Upper lobe of right lung (tissue), 1 donor: Measurements from ENCODE around the gene SLC51B. TPM values are rescaled to one million over a fixed set of nuclear protein-coding genes. Genes with fewer than 3 reads are reported as not detected.
A peak's percentile ranks its signal among the peaks of the same experiment; 100 is the strongest.
"Not testable (repeated sequence)": the region's sequence is repeated elsewhere in the genome, so short reads cannot be mapped to it uniquely, and the experiment has no call there.

Source experiments
- ATAC-seq: fragments of 200-7000 bp; cut with Tn5 transposase; one replicate; pipeline ENCODE4 v1.9.1; 2020; ENCODE audit warnings: mild to moderate bottlenecking, moderate library complexity
- DNase-seq: peaks from one replicate; pipeline ENCODE4 v3.0.0-alpha.2; 2020
- H3K27ac ChIP-seq: fragments of 200-600 bp; one replicate; pipeline ENCODE4 v1.8.0; 2022
- H3K27me3 ChIP-seq: fragments of 200-600 bp; one replicate; pipeline ENCODE4 v1.8.0; 2022; ENCODE audit warnings: mild to moderate bottlenecking
- H3K36me3 ChIP-seq: fragments of 200-600 bp; one replicate; pipeline ENCODE4 v1.8.0; 2022
- H3K4me1 ChIP-seq: fragments of 200-600 bp; one replicate; pipeline ENCODE4 v1.8.0; 2022
- H3K4me3 ChIP-seq: fragments of 200-600 bp; one replicate; pipeline ENCODE4 v1.8.0; 2022; ENCODE audit warnings: mild to moderate bottlenecking
- H3K9me3 ChIP-seq: fragments of 200-600 bp; one replicate; pipeline ENCODE4 v1.8.0; 2022
- CTCF ChIP-seq: fragments of 200-600 bp; IDR thresholded peaks from one replicate; pipeline ENCODE4 v1.8.0; 2022; ENCODE audit warnings: antibody characterized with exemption
- intact Hi-C: fragments of 100-400 bp; cut with DNase I; formaldehyde crosslinking; loops from one replicate; pipeline ENCODE4 v1.11.0; 2022
- total RNA-seq: library from RNA; stranded (reverse); fragmentation: NEBNext Ultra II Directional; extraction: Animal tissue kit (Norgen Biotek cat#: 25700); gene quantifications from one replicate; pipeline ENCODE4 v1.2.1, GENCODE V29; 2021
- donor health status: DM: no; HTN: yes; CAD: no; lungs with severe emphysema.

Gene SLC51B
- total RNA-seq, 1 donor from 2014 or later, result 3.8 TPM

- DNase-seq (no peak), ATAC-seq (no peak)
- no peak for TF ChIP-seq CTCF
- Histone ChIP-seq H3K27ac (no peak overlapping the region), H3K4me1 (peaks cover 20% of the 10 kb centered on the region), H3K36me3 (no peaks in the 10 kb centered on the region), H3K4me3 (no peak overlapping the region), H3K9me3 (no peaks in the 10 kb centered on the region), H3K27me3 (no peaks in the 10 kb centered on the region)
- intact Hi-C loops, result no loop called here
These were observed 2.3 kb upstream of the SLC51B start for GRCh38 chr15:65042776-65043327.

DNA sequence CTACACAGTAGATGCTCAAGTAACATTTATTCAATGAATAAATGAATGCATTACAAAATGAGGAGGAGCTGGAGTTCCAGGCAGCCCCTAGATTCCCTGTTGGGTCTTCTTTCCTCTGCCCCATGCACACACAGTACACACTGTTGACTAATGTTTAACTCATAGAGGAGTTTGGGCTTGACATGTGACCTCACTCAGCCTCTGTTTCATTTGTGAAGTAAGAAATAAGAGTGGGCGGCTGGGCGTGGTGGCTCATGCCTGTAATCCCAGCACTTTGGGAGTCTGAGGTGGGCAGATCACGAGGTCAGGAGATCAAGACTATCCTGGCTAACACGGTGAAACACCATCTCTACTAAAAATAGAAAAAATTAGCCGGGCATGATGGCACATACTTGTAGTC is 969 bp upstream of the SLC51B start:
- H3K4me1 ChIP-seq, result peaks cover 21% of the 10 kb centered on the region
- H3K4me3 ChIP-seq, H3K27me3 ChIP-seq, H3K36me3 ChIP-seq, DNase-seq, intact Hi-C loops, H3K9me3 ChIP-seq: not testable (repeated sequence)
- H3K27ac ChIP-seq, result peak overlapping the region; percentile 58
- peak; percentile 78 for ATAC-seq

DNA sequence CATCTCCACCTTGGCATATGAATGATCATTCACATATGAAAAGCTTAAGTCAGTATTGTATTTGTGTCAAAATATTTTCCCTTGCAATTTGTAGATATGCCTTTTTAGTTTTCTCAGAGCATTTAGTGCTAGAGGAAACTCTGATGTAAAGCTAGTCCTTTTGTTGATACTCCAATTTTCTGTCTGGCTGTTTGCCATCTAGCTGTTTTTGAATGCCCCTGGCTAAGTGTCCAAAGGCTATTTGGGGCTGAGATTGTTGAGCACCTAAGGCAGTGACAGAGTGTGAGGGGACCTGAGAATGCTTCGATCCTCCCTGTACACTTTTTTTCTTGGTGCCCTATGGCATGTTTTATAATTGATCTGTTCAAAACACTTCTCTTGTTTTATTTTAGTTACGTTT is 3.1 kb downstream of the SLC51B start:
- H3K4me1 ChIP-seq, result peaks cover 32% of the 10 kb centered on the region
- H3K27me3 ChIP-seq, result no peaks in the 10 kb centered on the region

GRCh38 chr15:65049418-65049840 is 4.2 kb downstream of the SLC51B start:
- peak overlapping the region; percentile 26 for H3K4me3 ChIP-seq
- H3K36me3 ChIP-seq, result no peaks in the 10 kb centered on the region
- H3K9me3 ChIP-seq, result no peaks in the 10 kb centered on the region
- TF ChIP-seq CTCF, result no peak
- no peak overlapping the region for H3K27ac ChIP-seq
- DNase-seq (peak; percentile 93), ATAC-seq (peak; percentile 86)
- H3K4me1 ChIP-seq, result peaks cover 22% of the 10 kb centered on the region
- intact Hi-C loops, result no loop called here
- H3K27me3 ChIP-seq, result no peaks in the 10 kb centered on the region

More for the DNA sequence above, 3.1 kb downstream of the SLC51B start:
- intact Hi-C loops, result no loop called here
- no peaks in the 10 kb centered on the region for H3K9me3 ChIP-seq
- no peaks in the 10 kb centered on the region for H3K36me3 ChIP-seq
- no peak for ATAC-seq
- H3K27ac ChIP-seq, result no peak overlapping the region
- DNase-seq, result no peak
- TF ChIP-seq CTCF, result no peak
- no peak overlapping the region for H3K4me3 ChIP-seq

- no peak for DNase-seq
- no peak overlapping the region for H3K4me3 ChIP-seq
- no peak overlapping the region for H3K27ac ChIP-seq
- H3K36me3 ChIP-seq, result no peaks in the 10 kb centered on the region
- H3K9me3 ChIP-seq, result no peaks in the 10 kb centered on the region
- no peak for ATAC-seq
- H3K27me3 ChIP-seq, result no peaks in the 10 kb centered on the region
- intact Hi-C loops, result no loop called here
- TF ChIP-seq CTCF, result no peak
- H3K4me1 ChIP-seq, result peaks cover 23% of the 10 kb centered on the region
These were observed 5.1 kb downstream of the SLC51B start for GRCh38 chr15:65050270-65050669.

DNA sequence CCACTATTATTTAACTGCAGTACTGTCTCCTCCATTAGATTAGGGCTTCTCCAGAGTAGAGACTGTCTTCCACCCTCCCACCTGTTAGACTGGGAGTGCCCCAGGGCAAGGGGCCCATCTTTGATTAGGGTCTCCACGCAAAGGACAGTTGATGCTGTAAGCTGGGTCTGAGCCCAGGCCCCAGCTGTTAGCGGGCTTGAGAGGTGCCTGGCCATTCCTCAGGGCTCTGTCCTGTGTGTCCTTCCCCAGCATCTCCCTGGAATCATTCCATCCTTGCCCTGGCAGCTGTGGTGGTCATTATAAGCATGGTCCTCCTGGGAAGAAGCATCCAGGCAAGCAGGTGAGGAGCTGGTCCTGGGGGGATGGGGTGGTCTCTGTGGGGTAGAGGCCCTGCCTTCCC is 6.1 kb downstream of the SLC51B start:
- Histone ChIP-seq H3K27ac (no peak overlapping the region), H3K27me3 (no peaks in the 10 kb centered on the region), H3K4me3 (no peak overlapping the region), H3K36me3 (no peaks in the 10 kb centered on the region), H3K4me1 (peaks cover 23% of the 10 kb centered on the region), H3K9me3 (no peaks in the 10 kb centered on the region)
- no peak for TF ChIP-seq CTCF
- ATAC-seq (no peak), DNase-seq (no peak)
- intact Hi-C loops, result no loop called here
